ENCODE results near the gene BAX. TPM values are rescaled to one million over a fixed set of nuclear protein-coding genes. Genes with fewer than 3 reads are reported as not detected.

Gene BAX
- total and polyA plus RNA-seq, 2 of the 4 experiments (the other 2 are of a cell fraction): 23.3 to 169 TPM

- ATAC-seq (ENCODE audit: low read depth) (no peak), DNase-seq (no peak)
- dilution Hi-C loops (cut with HindIII; ENCODE audit: low sequenced_read_pairs, unreplicated experiment): no loop called here
- in situ Hi-C loops (cut with MboI; ENCODE audit: low sequenced_read_pairs): no loop called here
- Histone ChIP-seq H3K79me1 (ENCODE audit: low read depth in 1 of 2, low read length in 2 of 2) (0 out of 4 replicates have a peak, but pooled peaks cover 0 to 8% of the 10 kb centered on the region in 2 experiments), H3K14ac (replicated peaks; ENCODE audit: low read depth, low read length) (no peak overlapping the region), H3K4me3 (ENCODE audit: insufficient read depth, low read depth, low read length) (no peak overlapping the region), H4K5ac (ENCODE audit: low read depth, low read length) (no peak overlapping the region), H3K27me3 (ENCODE audit: control insufficient read depth, insufficient read depth, low read length) (no peaks in the 10 kb centered on the region), H2AK5ac (ENCODE audit: low read depth, low read length) (no peak overlapping the region), H2BK15ac (ENCODE audit: low read depth, low read length) (no peak overlapping the region), H3K4me2 (ENCODE audit: low read depth, low read length) (no peak overlapping the region), H2BK20ac (ENCODE audit: low read depth, low read length) (no peak overlapping the region), H2AFZ (replicated peaks; ENCODE audit: low read length, poor library complexity) (no peak overlapping the region), H3K4me1 (ENCODE audit: control insufficient read depth, insufficient read depth, low read length) (peaks cover 7% of the 10 kb centered on the region; the same call in 1 of the 2 replicates), H3K4ac (ENCODE audit: low read depth, low read length) (no peak overlapping the region), H3K9ac (ENCODE audit: low read depth, low read length) (no peak overlapping the region), H3K18ac (ENCODE audit: low read depth, low read length) (no peak overlapping the region), H4K20me1 (ENCODE audit: insufficient read depth, low read length) (no peaks in the 10 kb centered on the region; the same call in 1 of the 2 replicates), H2BK5ac (ENCODE audit: low read depth, low read length, poor library complexity, severe bottlenecking) (no peak overlapping the region), H3K9me1 (ENCODE audit: insufficient read depth, low read length) (peaks cover 12% of the 10 kb centered on the region; the same call in 1 of the 2 replicates), H3K56ac (ENCODE audit: extremely low read depth, insufficient read depth, low read length) (no peak overlapping the region), H4K91ac (ENCODE audit: insufficient read depth, low read depth, low read length) (no peak overlapping the region), H3K27ac (ENCODE audit: insufficient read depth, low read length) (no peak overlapping the region), H3K23ac (ENCODE audit: low read depth, low read length) (no peak overlapping the region), H2BK120ac (ENCODE audit: low read depth, low read length) (no peak overlapping the region), H3K9me3 (ENCODE audit: control insufficient read depth, insufficient read depth, low read length) (no peaks in the 10 kb centered on the region), H3K36me3 (ENCODE audit: control insufficient read depth, insufficient read depth, low read length) (peaks cover 46% of the 10 kb centered on the region), H2AK9ac (replicated peaks; ENCODE audit: low read depth, low read length, poor library complexity) (no peak overlapping the region), H4K8ac (ENCODE audit: low read depth in 2 of 2, low read length in 2 of 2) (no peak overlapping the region)
- BruUV-seq (replicated peaks): no TSS peak
- ChIA-PET CTCF (no interaction called here), POLR2A (ENCODE audit: unreplicated experiment) (no interaction called here)
- intact Hi-C loops (cut with micrococcal nuclease): no loop called here
- TF ChIP-seq, protein P1, sequence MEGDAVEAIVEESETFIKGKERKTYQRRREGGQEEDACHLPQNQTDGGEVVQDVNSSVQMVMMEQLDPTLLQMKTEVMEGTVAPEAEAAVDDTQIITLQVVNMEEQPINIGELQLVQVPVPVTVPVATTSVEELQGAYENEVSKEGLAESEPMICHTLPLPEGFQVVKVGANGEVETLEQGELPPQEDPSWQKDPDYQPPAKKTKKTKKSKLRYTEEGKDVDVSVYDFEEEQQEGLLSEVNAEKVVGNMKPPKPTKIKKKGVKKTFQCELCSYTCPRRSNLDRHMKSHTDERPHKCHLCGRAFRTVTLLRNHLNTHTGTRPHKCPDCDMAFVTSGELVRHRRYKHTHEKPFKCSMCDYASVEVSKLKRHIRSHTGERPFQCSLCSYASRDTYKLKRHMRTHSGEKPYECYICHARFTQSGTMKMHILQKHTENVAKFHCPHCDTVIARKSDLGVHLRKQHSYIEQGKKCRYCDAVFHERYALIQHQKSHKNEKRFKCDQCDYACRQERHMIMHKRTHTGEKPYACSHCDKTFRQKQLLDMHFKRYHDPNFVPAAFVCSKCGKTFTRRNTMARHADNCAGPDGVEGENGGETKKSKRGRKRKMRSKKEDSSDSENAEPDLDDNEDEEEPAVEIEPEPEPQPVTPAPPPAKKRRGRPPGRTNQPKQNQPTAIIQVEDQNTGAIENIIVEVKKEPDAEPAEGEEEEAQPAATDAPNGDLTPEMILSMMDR (conservative IDR thresholded peaks at IDR 0.05; ENCODE audit: low read depth, low read length): no peak
- no peak for TF ChIP-seq BHLHE40 (IDR thresholded peaks at IDR 0.05; ENCODE audit: low read depth, low read length)
- 97% methylated on average over 5 of the region's 10 CpGs; no CpG with 5 or more reads in 1 of the 2 experiments for WGBS, 2 experiments (ENCODE audit: extremely low coverage in 2 of 2, insufficient read length in 1 of 2)
Observed at GRCh38 chr19:48920949-48921348, 33.7 kb upstream of the BAX start.

Measured in IMR-90 (cell line).